LNCAP (cell line): ENCODE measurements around the gene SEC22A.

Source experiments
- TF ChIP-seq, protein P1 (sequence below): fragments of 450-650 bp; IDR thresholded peaks from 2 replicates; pipeline ENCODE4 v1.5.1; 2017; ENCODE audit warnings: mild to moderate bottlenecking

Gene SEC22A, protein sequence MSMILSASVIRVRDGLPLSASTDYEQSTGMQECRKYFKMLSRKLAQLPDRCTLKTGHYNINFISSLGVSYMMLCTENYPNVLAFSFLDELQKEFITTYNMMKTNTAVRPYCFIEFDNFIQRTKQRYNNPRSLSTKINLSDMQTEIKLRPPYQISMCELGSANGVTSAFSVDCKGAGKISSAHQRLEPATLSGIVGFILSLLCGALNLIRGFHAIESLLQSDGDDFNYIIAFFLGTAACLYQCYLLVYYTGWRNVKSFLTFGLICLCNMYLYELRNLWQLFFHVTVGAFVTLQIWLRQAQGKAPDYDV

DNA sequence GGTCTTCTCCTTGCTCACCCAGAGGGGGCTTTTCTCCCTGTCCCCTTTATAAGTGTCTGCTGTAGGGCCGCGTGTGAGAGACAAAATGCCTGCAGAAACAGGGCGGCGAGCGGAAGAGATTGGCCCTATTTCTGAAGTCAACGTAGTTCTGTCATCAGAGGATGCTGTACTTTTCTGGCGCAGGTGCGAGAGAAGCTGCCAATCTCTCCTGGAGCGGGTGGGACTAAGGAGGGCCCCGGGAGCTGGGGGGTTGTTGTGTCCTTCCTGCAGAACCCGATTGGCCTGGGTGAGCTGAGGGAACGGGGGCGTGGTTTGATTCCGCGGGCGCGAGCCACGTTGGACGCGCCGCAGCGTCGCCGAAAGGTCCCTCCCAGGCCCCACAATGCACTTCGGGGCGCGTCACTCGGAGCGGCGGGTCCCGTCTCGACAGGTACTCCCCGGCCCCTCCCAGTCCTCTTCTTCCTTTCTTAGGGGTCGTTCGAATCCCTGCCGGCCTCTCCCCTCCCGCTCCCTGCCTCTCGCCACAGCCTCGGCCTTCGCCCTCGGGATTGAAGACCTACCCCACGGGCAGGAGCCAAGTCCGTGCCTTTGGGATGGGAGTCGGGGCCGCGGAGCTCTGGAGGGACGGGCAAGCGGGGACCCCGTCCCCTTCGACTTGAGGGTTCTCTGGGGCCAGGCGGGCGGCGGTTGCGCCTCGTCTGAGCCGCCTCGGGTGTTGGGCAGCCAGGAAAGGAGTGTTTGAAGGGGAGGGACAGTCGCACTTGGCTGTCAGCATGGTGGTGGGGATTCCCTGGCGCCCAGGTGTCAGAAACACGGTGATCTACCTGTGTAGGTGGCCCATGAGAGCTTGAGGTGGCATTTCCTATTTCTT is at the start of gene SEC22A:
TSS of gene SEC22A (plus strand) at position 387 of the 871 bp plus-strand sequence. CDS start 7,275 bp downstream, outside the sequence.
- TF ChIP-seq, protein P1, sequence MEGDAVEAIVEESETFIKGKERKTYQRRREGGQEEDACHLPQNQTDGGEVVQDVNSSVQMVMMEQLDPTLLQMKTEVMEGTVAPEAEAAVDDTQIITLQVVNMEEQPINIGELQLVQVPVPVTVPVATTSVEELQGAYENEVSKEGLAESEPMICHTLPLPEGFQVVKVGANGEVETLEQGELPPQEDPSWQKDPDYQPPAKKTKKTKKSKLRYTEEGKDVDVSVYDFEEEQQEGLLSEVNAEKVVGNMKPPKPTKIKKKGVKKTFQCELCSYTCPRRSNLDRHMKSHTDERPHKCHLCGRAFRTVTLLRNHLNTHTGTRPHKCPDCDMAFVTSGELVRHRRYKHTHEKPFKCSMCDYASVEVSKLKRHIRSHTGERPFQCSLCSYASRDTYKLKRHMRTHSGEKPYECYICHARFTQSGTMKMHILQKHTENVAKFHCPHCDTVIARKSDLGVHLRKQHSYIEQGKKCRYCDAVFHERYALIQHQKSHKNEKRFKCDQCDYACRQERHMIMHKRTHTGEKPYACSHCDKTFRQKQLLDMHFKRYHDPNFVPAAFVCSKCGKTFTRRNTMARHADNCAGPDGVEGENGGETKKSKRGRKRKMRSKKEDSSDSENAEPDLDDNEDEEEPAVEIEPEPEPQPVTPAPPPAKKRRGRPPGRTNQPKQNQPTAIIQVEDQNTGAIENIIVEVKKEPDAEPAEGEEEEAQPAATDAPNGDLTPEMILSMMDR = no peak

DNA sequence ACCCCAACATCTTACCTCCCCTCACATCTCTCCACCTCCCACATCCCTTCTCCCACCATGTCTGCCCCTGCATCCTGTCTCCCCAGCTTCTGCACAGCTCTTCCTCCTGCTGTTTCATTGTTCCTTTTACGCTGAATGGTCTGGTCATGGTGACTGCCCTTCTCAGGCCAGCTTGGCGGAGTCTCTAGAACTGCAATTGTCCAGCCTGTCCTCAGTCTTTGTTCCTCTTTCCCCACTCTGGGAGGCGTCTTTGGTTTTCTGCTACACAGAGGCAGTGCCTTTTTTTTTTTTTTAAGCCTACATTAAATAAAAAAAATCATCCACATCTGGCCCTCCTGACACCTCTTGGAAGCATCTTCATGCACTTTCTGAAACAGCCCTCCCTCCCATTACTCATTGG is 49.1 kb upstream of the SEC22A start:
- TF ChIP-seq, protein P1 = no peak

DNA sequence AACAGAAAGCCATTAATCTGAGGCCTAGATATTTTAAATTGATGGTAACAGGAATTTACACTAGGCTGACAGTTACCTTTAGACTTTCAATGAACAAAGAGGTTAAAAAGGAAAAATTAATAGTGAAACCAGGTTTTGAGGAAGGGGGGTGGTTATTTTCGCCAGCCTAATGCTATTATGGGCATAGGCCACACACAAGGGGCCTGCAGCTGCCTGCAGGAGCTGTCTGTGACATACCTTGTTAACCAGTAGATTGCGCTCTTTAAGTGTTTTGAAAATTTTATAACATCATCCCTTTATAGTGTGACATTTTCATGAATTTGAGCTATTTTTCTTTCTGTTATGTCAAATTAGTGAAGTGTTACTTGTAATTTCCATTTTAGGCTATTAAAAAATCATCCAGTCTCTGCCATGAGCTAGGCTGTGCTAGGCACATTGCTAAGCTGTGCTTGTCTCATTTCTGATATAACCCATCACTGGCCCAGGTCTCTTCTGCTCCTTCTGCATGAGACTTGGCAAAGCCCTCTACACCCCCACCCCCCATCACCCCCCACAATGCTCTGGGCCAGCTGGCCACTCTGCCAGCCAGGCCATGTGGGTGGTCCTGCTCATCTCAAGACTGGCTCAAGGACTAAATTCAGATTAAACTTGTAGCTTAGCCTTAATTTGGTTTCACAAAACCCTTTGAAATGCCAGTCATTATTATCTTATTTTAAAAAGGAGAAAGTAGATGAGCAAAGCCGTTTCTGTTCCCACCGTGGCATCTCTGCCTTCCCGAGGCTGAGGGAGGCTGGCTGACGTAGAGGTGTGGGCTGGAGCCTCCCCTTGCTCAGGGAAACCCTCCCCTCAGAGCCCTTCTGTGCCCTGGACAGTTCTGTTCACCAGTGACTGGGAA is 48.4 kb upstream of the SEC22A start:
- TF ChIP-seq, protein P1 = 0 out of 2 replicates have a peak, but pooled peaks have one; percentile 10

DNA sequence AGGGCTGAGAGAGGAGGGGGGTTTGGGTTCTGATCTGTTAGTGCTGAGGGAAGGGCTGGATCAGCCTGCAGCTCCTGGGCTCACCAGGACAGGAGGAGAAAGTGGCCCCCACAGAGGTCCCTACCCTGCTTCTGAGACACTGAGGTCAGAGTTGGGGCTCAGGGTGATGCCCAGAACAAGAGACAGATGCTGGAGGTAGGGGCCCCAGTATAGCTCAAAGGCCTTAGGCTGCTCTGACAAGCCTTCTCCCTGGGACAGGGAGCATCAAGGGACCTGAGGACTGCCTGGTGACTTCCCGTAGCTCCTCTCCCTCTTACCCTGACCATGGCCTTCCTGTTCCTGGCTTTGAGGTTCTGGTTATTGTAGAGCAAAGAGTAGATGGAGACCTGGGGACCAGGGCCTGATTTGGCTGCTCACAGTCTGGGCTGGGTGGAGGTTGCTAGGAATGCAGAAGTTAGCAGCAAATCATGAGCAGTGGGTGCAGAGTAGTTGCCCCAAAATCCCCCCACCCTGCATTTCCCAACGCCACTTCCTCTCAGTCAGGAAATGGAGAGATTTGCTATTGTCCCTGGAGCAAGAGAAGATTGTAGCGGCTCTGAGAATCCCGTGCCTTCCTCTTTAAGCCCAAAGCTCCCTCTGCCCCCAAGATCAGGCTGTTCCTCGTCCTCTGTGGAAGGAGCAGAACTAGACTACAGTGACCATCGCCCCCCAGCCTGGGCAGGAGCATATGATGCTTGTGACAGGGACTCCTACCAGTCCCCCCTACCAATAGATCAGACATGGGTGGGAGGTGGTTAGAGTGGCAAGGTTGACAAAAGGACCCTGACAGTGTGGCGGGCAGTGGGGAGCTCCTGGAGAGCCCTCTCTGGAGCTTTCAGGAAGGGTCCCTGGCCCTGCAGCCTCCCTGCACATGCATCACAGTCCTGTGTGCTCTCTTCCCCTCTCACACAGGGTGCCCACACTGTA is 47.4 kb upstream of the SEC22A start:
- TF ChIP-seq, protein P1 = no peak

DNA sequence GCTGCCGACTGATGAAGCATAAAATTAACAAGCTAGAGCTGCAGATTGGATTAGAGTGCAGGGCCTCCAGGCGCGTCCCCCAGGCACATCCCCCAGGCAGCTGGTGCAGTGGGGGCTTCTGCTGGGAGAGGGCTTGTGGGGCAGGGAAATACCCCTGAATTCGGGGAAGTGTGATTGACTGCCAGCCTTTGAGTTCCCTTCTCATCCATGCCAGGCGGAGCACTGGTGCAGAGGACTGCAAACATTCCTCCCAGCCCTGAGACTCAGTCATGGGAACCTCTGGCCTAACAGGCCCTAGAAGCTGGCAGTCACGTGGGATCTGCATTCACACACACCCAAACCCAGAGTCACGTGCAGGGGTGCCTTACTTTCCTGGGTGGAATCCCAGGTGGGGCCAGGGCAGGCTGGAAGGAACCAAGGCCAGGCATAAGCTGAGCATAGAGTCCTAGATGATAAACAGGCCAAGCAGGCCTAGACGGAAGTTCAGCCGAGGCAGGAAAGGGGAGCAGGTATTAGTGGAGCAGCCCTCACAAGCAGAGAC is 46.2 kb upstream of the SEC22A start:
- TF ChIP-seq, protein P1 = no peak

DNA sequence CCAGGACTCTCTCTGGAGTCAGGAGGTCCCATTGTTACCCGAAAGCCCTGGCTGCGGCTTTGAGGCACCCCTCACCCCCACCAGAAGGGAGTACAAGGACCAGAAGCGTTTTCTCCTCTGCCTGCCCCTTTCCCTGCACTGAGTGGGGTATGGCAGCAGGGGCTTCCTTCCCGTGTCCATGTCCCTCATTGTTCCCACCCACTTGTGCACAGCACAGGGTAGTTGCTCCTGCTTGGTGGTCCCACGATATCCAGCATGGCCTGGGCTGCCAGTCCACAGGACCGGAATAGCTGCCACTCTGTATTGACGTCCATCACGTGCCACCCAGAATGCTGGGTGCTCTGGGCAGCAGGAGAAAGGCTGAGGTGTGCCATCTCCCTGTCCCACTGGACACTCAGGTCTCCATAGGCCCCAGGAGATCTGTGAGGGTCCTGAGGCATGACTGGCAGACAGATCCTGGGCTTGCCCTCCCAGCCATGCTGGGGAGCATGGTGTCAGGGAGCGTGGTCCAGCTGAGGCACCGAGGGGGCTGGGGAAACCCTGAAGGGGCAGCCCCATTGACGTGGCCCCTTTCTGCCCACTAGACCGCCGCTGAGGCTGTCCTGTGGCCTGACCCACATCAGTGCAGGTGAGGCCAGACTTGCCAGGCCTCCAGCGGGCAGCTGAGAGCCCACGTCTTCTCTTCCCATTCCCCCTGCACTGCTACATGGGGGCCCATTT is 45.3 kb upstream of the SEC22A start:
- TF ChIP-seq, protein P1 = no peak
